BJ (cell line): ENCODE data around the gene SLC38A2. TPM values are rescaled to one million over a fixed set of nuclear protein-coding genes. Genes with fewer than 3 reads are reported as not detected.

ENCODE experiments used
- CTCF ChIA-PET: fragments of 350-600 bp; formaldehyde crosslinking; extraction: SDS; loops from one replicate; lab custom pipeline; 2021; ENCODE audit warnings: antibody characterized with exemption, inconsistent platforms; lab: Yijun Ruan, JAX
- POLR2A ChIA-PET: fragments of 300-600 bp; sonication (Branson Sonifier 250); formaldehyde crosslinking; extraction: SDS; loops from one replicate; lab custom pipeline; 2021; ENCODE audit warnings: antibody characterized with exemption; lab: Charles Lee
- DNase-seq: peaks from one replicate; pipeline ENCODE4 v3.0.0-alpha.2; 2011; ENCODE audit warnings: low read depth
- H3K27me3 ChIP-seq: 2 replicates; pipeline ENCODE4 v1.6.0; 2011; ENCODE audit warnings: low read length; ENCODE audit not compliant: control insufficient read depth, insufficient read depth
- H3K36me3 ChIP-seq: 2 replicates; pipeline ENCODE4 v1.5.1; 2011; ENCODE audit warnings: low read length; ENCODE audit not compliant: control insufficient read depth, insufficient read depth
- H3K4me3 ChIP-seq: 2 replicates; pipeline ENCODE4 v1.5.1; 2011; ENCODE audit warnings: low read depth, mild to moderate bottlenecking, control low read depth, low read length
- CTCF ChIP-seq: IDR thresholded peaks from 2 replicates; pipeline ENCODE4 v1.5.1; 2011; ENCODE audit warnings: low read depth, mild to moderate bottlenecking, control low read depth, inconsistent platforms, low read length, moderate library complexity; ENCODE audit not compliant: insufficient read depth
- polyA plus RNA-seq: library from polyadenylated mRNA; depleted of rRNA; stranded (reverse); fragments of >200 nt; gene quantifications from 2 replicates; pipeline ENCODE4 v1.2.3, GENCODE V29; 2011; rRNA removed

The SLC38A2 gene
- polyA plus RNA-seq, 1 experiment: 472 TPM

- no peak for DNase-seq
- no peak for TF ChIP-seq CTCF
- CTCF ChIA-PET: no interaction called here
- POLR2A ChIA-PET: no interaction called here
- Histone ChIP-seq H3K27me3 (no peaks in the 10 kb centered on the region), H3K4me3 (no peak overlapping the region), H3K36me3 (no peaks in the 10 kb centered on the region)
Observed at GRCh38 chr12:46320731-46321130, 51.8 kb downstream of the SLC38A2 start.

- no peak for DNase-seq
- ChIA-PET POLR2A (no interaction called here), CTCF (interaction anchor here (0.6 kb wide), 1 partner anchor 41 kb away, joined by 3 read pairs; no protein-coding TSS in a partner anchor)
- Histone ChIP-seq H3K27me3 (no peaks in the 10 kb centered on the region), H3K36me3 (no peaks in the 10 kb centered on the region), H3K4me3 (no peak overlapping the region)
- no peak for TF ChIP-seq CTCF
Observed at GRCh38 chr12:46318037-46318436, 54.5 kb downstream of the SLC38A2 start.

Other genes with a start within 250 kb of the SLC38A2 start
- 76.8 and 139 TPM in 2 replicates for gene SLC38A1, start 103.7 kb downstream of the SLC38A2 start, polyA plus RNA-seq